Fibroblast of peridontal ligament (primary cell): ENCODE measurements around the gene CES1.
"Not testable (repeated sequence)": the region's sequence is repeated elsewhere in the genome, so short reads cannot be mapped to it uniquely, and the experiment has no call there.

Experiments
- DNase-seq: peaks from one replicate; pipeline ENCODE4 v3.0.0-alpha.2; 2010; ENCODE audit errors: extremely low read depth

Gene CES1

DNA sequence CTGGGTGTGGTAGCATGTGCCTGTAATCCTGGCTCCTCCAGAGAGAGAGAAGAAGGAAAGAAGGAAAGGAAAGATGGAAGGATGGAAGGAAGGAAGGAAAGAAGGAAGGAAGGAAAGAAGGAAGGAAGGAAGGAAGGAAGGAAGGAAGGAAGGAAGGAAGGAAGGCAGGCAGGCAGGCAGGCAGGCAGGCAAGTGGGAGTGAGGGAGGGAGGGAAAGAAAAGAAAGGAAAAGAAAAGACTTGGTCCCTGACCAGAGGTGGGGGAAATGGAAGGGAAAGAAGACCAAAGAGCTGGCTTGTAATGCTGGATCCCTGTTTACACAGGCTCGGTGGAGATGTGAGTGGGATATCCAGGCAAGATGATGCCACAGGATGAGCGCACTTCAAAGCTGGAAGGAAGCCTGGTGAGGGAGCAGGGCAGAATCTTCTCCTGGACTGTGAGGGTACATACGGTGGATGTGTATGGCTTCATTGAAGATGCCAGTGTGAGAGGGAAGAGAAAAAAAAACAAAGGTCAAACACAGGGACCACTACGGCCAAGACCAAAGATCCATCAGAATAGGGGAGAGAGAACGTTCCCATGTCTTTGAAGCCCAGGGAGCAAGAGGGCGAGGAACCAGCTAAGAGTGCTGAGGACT lies 2.1 kb downstream of the CES1 start:
- DNase-seq, result no peak

DNA sequence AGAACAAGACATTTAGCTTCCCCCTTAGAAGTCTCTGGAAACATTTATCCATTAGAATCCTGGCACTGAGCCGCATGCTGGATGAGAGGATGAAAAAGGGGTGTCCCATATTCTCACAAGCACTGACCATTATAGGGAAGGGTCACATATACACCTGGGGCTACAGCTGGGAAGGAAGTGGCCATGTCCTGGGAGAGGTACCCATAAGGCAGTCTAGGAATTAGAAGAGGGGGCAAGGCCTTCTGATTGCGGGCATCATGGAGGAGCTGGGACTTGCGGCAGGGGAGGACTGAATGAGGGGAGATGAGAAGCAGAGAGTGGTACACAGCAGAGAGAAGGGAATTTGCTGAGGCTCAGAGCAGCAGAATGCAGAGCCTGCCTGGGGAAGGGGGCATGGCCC lies 3.7 kb downstream of the CES1 start:
- DNase-seq, result not testable (repeated sequence)

DNA sequence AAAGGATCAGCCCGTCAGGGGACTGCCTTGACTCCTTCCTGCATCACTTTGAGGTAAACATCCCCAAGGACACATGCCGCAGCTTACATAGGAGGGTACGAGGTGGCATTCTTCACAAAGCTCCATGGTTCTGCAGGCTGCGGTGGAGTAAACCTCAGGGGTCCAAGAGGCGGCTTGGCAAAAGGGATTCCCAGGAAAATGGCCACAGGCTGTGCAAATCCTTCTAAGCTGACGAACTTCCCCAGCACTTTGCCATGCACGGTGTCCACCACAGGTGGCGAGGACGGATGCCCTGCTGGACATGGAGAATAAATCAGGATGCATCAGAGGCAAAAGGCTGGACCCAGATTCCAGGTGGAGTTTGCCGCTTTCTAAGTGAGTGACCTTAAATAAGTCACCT lies 4.2 kb downstream of the CES1 start:
- no peak for DNase-seq

DNA sequence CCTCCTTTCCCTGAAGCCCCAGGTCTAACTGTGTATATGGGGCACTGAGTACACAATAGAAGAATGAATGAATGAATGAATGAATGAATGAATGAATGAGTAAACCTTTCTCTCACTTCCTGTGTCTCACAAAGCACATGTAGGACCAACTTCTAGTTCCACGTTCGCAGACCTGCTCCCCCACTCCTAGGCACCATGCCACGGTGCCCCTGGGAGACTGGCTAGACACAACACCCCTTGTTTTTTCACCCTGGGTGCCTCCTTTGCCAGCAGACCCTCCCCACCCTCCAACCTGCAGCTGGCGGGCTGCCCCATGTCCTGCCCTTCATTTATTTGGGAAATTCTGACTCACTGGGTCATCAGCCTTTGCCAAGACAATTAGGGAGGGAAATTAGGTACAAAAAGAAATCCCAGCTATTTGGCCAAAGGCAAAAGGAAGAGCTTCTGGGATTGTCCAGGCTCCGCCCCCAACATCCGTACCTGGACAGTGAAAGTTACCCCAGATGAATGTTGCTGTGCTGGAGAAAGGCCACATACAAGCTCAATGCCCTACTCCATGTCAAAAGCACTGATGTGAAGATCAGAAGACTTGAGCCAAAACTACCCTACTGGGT lies 7.7 kb downstream of the CES1 start:
- DNase-seq, result no peak

DNA sequence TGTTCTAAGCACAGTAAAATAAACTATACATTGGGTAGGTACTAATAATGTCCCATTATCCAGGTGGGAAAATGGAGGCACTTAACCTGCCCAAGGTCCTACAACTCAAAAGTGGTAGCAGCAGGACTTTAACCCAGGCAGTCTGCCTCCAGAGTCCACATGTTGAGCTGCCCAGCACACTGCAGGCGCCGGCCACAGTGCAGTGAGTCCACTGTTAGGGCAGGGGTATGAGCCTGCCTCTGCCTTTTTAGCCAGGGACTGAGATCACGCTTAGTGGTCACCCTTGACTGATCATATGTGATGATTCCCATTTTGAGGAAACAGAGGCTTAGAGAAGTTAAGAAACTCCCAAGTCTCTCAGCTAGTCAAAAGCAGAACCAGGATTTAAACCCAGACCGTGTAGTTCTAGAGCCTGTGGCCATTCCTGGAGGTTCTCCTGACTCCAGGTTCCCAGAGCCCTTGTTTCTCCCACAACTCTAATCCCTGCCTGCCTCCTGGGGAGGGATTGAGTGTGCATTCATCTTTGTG lies 8.4 kb downstream of the CES1 start:
- DNase-seq, result no peak

DNA sequence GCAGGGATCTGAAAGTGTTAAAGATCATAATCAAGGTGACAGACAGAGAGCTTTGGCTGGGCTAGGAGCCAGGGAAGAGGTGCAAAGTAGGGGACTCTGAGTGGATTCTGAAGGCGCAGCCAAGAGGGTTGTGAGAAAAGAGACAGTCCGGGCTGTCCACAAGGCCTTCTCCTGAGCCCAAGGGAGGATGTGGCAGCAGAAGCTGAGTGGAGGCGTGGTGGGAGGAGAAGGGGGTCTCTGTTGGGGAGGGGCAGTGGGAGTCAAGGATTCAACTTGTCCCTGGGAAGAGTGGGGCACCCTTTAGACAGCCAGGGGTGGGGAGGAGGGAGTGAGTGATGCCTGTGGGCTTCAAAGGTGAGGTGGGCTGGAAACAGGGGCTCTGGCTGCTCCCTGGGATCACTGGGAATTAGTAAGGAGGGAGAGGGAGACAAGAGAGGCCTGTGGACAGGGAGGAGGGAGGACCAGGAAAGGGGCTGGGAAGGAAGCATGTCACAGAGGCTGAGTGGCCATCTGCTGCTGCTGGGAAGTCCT lies 10.6 kb downstream of the CES1 start:
- no peak for DNase-seq

DNA sequence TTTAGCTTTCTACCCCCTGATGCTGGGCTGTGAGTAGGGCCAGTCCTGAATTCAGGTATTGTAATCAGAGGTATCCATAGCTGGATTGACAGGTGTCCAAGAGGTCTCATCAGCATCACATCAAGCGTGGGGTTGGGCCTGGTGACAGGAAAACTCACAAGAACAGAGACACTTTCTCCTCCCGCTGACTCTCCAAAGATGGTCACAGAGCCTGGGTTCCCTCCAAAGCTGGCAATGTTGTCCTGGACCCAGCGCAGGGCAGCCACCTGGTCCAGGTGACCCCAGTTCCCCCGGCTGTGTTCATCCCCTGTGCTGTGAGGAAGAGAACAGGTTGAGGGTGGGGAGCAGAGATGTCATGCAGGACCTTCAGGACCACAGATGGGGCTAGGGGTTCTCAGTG lies 11.7 kb downstream of the CES1 start:
- no peak for DNase-seq

DNA sequence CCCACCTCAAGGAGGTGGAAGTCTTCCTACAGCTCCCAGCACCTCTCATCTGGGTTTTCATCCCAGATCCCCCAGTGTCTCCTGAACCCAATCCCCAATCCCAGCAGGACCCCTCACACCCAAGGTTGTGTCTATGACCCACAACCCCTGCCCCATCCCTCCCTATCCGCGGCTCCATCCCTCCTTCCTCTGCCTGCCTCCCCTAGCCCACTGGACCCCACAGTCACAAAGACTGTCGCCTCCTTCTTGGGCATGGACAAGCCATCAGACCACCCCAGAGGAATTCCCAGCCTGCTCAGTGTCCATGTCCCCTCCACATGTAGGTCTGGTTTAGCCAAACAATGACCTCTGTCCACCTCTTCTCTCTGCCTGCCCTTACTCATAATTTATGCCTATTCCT lies 12.3 kb downstream of the CES1 start:
- no peak for DNase-seq

DNA sequence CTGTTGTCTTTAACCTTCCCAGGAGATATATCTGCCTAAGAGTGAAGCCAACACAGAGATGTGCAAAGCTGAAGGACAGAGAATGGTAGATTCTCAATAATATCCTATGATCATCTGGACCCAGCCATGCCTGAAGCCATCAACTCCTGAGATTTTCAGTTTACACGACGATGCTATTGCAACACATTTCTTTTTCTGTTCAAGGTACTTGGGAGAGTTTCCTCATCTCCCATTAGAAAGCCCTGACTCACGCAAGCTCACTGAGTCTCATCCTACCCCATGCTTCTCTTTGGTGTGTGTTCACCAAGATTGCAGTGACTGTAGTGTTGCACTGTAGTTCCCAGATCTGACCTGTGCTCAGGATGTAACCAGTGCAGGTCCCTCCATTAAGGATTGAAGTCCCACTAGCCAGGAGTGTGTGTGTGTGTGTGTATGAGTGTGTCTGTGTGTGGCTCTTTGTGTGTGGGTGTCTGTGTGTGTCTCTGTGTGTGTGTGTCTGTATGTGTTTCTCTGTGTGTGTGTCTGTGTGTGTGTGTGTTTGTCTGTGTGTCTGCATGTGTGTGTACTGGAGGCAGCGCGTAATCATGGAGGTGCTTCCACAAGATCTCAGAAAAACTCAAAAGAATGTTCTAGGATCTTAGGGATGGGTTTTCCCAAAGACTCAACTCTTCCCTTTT lies 15.5 kb downstream of the CES1 start:
- no peak for DNase-seq

DNA sequence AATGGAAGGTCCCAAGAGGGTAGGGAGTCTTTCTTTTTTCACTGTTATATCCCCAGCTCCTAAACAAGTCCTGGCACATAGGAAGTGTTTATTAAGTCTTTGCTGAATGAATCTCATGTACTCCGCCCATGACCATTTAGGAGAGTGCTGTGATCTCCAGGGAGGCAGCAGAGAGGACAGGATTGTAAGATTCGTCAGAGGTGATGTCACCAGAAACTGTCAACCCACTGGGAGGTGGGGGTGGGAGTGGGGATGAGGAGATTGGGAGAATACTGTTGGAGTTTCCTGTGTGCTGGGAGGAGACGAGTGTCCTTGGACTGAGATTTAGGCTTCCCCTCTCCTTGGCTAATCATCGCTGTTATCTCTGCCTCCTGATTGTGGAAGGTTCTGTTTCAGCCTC lies 16.7 kb downstream of the CES1 start:
- DNase-seq, result not testable (repeated sequence)

DNA sequence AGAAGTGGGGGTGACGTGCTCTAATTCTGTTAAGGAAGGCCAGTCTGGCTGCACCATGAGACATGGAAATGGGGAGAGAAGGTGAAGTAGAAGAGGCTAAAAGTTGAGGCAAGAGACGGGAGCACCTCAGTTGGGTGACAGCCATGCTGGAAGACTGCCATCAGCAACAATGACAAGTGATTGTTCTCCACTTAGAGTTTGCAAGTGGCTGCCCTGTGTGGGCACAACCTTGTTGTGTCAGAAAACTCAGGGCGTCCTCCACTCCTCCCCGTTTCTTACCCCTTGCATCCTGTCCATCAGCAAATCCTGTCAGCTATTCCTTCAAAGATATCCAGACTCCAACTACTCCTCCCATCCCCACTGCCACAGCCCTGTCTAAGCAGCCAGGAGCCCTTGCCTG lies 17.6 kb downstream of the CES1 start:
- no peak for DNase-seq

DNA sequence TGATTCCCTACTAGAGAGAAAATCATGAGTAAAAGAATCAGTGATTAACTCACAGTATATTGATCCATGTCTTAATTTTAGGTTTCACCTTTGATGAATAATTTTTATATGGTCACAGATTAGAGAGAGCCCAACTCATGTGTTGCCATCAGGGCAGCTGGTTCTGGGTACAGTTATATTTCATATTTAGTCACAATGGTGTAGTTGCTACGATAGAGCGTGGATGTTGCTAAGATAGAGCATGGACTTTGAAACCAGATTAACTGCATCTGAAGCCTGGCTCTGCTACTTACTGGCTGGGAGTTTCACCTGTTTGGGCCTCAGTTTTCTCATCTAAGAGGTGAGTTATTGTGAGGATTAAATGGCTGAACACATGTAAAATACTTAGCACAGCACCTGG lies 18.7 kb downstream of the CES1 start:
- not testable (repeated sequence) for DNase-seq

DNA sequence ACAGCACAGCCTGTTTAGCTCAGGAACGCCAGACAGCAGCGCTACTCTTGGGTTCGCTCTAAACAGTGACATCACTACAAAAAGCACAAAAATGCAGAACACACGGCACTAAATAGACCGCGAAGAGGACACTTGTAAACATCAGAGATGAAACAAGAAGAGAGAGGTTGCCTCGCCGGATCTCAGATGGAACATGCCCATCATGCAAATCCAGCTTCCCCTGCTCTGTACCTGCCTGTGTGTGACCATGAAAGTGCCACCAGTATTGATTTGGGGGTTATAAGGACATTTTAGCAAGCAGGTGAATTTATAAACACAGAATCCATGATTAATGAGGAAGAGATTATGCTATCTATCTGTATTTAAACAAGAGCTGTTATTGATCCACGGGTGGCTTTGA lies 19.2 kb downstream of the CES1 start:
- DNase-seq, result not testable (repeated sequence)

DNA sequence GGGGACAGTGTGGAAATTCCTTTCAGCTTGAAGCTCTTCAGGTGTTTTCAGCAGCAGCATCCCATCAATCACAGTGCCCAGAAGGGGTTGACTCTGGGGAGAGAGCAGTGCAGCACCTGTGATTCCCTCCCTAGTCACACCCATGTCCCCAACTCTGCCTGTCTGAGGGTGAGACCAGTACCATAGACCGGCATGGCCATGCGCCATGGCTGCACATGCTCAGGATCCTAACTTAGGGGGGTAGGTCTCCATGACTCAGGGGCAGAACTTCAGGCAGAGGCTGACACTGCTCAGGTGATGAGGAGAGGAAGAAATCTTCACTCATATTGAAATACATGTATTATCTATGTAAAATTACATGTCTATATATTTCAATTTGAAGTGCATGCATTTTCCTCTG lies 19.9 kb downstream of the CES1 start:
- DNase-seq, result no peak

DNA sequence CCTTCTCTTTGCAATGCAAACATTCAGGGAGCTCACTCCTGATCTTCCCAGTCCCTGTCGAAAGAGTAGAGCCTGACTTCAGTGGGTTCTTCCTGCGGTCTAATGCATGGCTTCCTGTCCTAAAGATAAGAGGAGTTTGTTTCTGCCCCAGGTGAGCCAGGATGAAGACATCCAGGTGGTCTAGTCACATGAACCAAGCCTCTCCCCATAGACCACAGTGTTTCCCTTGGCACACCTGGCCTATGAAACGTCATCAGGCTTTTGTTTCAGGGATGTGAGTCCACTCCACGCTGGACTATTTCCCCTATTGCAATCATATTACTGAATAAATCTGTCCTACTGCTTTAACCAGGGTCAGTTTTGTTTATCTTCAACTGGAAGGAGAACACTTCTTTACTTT lies 21.1 kb downstream of the CES1 start:
- no peak for DNase-seq

DNA sequence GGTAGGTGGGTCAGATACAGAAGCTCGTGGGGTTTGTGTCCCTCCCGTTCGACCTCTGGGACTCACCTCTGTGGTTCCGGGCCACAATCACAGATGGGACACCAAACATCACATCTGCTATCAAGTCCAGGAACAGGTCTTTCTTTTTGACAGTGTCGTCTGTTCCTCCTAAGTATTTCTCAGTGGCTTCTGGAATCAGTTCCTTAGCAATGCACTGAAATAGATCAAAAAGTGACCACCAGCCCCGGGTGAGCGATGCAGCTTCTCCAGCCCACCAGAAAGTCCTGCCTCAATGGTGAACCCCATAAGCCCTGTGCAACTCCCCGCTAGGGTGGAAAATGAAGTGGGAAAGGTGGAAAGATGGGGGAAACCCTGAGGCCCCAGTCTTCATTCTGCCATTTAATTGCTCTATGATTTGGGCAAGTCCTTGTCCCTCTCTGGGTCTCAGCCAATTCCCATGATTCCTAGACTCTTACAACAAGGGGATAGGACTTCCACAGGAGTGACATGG lies 22.4 kb downstream of the CES1 start:
- no peak for DNase-seq

DNA sequence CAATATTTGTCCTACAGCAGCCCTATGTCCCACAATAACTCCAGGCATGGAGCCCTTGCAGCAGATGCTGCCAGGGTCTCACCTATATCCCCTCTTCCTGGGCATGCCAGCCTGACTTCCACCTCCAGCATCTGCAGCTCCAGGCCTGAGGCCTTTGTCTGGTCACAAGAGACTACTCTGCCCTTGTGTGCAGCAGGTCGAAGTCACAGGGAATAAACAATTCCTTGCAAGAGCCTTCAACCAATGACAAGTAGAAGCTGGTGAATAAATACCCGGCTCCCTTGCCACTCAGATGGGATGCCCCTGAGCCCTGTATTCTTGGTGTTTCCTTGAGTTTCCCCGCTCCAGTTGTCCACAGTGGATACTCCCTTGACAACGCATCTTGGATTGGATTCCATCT lies 23.0 kb downstream of the CES1 start:
- DNase-seq, result no peak

DNA sequence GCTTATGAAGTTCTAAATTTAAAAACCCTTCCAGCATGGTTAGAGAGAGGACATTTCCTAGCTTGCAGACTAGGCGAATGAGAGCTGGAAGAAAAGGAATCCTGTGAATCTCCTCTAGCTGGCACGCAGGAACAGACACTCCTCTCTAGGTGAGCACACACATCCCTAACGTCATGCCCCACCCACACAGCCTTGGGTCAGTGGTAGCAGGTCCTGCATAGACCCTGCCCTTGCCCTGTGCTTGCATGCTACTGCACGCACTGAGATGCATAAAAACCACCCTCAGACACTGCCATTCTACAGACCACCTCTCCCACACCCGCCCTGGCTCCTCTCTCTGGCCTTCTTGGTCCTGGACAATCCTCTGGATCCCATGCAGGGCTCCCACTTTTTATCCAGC lies 23.5 kb downstream of the CES1 start:
- DNase-seq, result no peak

DNA sequence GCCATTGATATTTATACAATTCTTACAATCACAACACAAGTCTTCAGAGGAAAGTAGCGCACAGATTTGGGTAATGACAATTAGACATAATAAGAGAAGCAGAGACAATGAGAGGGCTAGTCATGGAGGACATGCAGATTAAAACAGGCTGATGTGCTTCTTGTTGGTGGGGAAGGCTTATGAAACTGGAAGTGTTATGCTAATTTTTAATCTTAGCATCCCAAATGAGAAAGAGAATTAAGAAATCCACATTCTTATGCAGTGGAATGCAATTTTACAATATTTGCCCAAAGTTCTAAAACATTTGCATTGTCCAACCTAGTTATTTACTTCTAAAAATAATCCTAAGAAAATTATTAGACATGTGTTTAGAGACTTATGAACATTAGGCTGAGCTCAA lies 24.6 kb downstream of the CES1 start:
- not testable (repeated sequence) for DNase-seq

DNA sequence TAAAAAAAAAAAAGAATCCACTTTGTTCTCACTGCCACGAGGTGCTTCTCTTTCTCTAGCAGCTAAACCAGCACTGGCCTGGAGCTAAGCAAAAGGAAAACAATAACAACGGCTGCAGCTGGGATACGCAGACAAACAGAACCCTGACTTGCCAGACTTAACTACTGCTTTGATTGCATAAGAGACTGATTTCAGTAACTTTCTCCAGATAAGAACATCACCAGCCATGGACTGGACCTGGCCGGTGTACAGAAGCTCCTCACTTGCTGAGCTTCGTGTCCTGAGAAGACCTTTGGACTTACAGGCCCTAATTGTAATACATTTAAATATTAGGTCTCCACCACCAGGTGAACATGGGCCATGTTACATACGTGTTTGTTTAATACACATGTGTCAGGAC lies 27.8 kb downstream of the CES1 start:
- DNase-seq, result not testable (repeated sequence)

DNA sequence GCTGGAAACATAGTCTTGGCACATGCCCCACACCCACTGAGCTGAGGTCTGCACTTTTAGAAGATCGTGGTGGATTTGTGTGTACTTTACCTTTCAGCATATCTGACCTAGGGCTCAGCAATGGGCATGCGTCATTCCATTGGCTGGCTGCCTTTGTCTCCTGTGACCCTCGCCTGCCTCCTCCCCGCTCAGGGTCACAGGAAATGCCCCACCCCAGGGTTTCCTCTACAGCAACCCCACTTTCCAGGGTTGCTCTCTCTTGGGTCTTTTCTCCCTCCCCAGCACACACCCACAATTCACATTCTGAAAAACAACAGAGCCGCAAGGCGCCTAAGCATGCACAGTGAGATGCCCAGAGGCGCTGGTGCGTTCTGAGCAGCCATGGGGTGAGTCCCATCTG lies 29.2 kb downstream of the CES1 start:
- not testable (repeated sequence) for DNase-seq

DNA sequence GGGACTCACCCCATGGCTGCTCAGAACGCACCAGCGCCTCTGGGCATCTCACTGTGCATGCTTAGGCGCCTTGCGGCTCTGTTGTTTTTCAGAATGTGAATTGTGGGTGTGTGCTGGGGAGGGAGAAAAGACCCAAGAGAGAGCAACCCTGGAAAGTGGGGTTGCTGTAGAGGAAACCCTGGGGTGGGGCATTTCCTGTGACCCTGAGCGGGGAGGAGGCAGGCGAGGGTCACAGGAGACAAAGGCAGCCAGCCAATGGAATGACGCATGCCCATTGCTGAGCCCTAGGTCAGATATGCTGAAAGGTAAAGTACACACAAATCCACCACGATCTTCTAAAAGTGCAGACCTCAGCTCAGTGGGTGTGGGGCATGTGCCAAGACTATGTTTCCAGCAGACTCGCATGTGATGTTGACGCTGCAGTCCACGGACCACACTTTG lies 39.9 kb downstream of the CES1 start:
- not testable (repeated sequence) for DNase-seq

DNA sequence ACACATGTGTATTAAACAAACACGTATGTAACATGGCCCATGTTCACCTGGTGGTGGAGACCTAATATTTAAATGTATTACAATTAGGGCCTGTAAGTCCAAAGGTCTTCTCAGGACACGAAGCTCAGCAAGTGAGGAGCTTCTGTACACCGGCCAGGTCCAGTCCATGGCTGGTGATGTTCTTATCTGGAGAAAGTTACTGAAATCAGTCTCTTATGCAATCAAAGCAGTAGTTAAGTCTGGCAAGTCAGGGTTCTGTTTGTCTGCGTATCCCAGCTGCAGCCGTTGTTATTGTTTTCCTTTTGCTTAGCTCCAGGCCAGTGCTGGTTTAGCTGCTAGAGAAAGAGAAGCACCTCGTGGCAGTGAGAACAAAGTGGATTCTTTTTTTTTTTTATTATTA lies 41.4 kb downstream of the CES1 start:
- DNase-seq, result not testable (repeated sequence)
